ENCODE data around the gene ITGA6. TPM values are rescaled to one million over a fixed set of nuclear protein-coding genes. Genes with fewer than 3 reads are reported as not detected.

Gene ITGA6
- total RNA-seq, 1 experiment from 2014 or later: 181 TPM

GRCh38 chr2:172461591-172462372 is 34.4 kb downstream of the ITGA6 start:
- intact Hi-C loops (cut with micrococcal nuclease): loop anchor here (5.0 to 10.0 kb wide), 2 partner anchors 164 to 757 kb away; no protein-coding TSS in a partner anchor
- peaks cover 8% of the 10 kb centered on the region; the same call in 1 of the 2 replicates for H3K36me3 ChIP-seq (ENCODE audit: low read depth, low read length)
- no peak overlapping the region for H3K9ac ChIP-seq (ENCODE audit: low read length)
- H3K27me3 ChIP-seq (ENCODE audit: low read length): no peaks in the 10 kb centered on the region
- peak overlapping the region; percentile 82 for H3K4me2 ChIP-seq (ENCODE audit: low read length)
- no peaks in the 10 kb centered on the region for H3K9me3 ChIP-seq (ENCODE audit: low read length)
- H2AFZ ChIP-seq (ENCODE audit: low read length): no peak overlapping the region
- H3F3A ChIP-seq (ENCODE audit: low read length, unreplicated experiment): peaks cover 11% of the 10 kb centered on the region
- no peaks in the 10 kb centered on the region for H3K9me2 ChIP-seq (replicated peaks; ENCODE audit: low read length)
- H4K20me1 ChIP-seq (ENCODE audit: low read length): no peaks in the 10 kb centered on the region; the same call in 1 of the 2 replicates
- peak; percentile 33 for ATAC-seq
- H3K4me1 ChIP-seq (ENCODE audit: insufficient read depth, low read length): peaks cover 64% of the 10 kb centered on the region
- no peak overlapping the region for H3K4me3 ChIP-seq (ENCODE audit: low read length)
- no peak overlapping the region; the same call in 1 of the 2 replicates for H3K27ac ChIP-seq (ENCODE audit: low read length)
- DNase-seq: peak; percentile 73
- peaks cover 92% of the 10 kb centered on the region for H3K79me2 ChIP-seq (ENCODE audit: low read length)
- ChIA-PET CTCF (interaction anchor here (0.5 to 2.1 kb wide), 13 partner anchors 11 to 758 kb away, joined by 3 to 26 read pairs (median 5); partner anchors contain the start of gene ITGA6), POLR2A (ENCODE audit: unreplicated experiment) (interaction anchor here (0.5 to 0.6 kb wide), 3 partner anchors 32 to 881 kb away, joined by 3 read pairs; no protein-coding TSS in a partner anchor)
- no TSS peak for BruUV-seq (replicated peaks)
- TF ChIP-seq CTCF (conservative IDR thresholded peaks at IDR 0.05; ENCODE audit: low read depth, low read length): peak; percentile 96
- TF ChIP-seq EZH2 (IDR thresholded peaks at IDR 0.05; ENCODE audit: low read length, unreplicated experiment): no peak

GRCh38 chr2:172462373-172462848 is 35.0 kb downstream of the ITGA6 start:
- DNase-seq: no peak
- peaks cover 87% of the 10 kb centered on the region for H3K79me2 ChIP-seq (ENCODE audit: low read length)
- intact Hi-C loops (cut with micrococcal nuclease): loop anchor here (5.0 to 10.0 kb wide), 2 partner anchors 165 to 758 kb away; no protein-coding TSS in a partner anchor
- peaks cover 13% of the 10 kb centered on the region; the same call in 1 of the 2 replicates for H3K36me3 ChIP-seq (ENCODE audit: low read depth, low read length)
- peaks cover 64% of the 10 kb centered on the region for H3K4me1 ChIP-seq (ENCODE audit: insufficient read depth, low read length)
- H3K9ac ChIP-seq (ENCODE audit: low read length): no peak overlapping the region
- ChIA-PET CTCF (interaction anchor here (0.9 to 2.1 kb wide), 6 partner anchors 12 to 758 kb away, joined by 3 to 26 read pairs (median 13); no protein-coding TSS in a partner anchor), POLR2A (ENCODE audit: unreplicated experiment) (interaction anchor here (0.6 kb wide), 1 partner anchor 290 kb away, joined by 3 read pairs; no protein-coding TSS in a partner anchor)
- H4K20me1 ChIP-seq (ENCODE audit: low read length): no peaks in the 10 kb centered on the region; the same call in 1 of the 2 replicates
- H3K27me3 ChIP-seq (ENCODE audit: low read length): no peaks in the 10 kb centered on the region
- H3K4me2 ChIP-seq (ENCODE audit: low read length): peak overlapping the region; percentile 82; the same call in 1 of the 2 replicates
- H3F3A ChIP-seq (ENCODE audit: low read length, unreplicated experiment): peaks cover 11% of the 10 kb centered on the region
- TF ChIP-seq CTCF (conservative IDR thresholded peaks at IDR 0.05; ENCODE audit: low read depth, low read length): peak; percentile 36; the same call in 1 of the 2 replicates
- TF ChIP-seq EZH2 (IDR thresholded peaks at IDR 0.05; ENCODE audit: low read length, unreplicated experiment): no peak
- TF ChIP-seq EZH2phosphoT487 (IDR thresholded peaks at IDR 0.05; ENCODE audit: borderline replicate concordance, low read length): no peak
- no peak overlapping the region for H3K4me3 ChIP-seq (ENCODE audit: low read length)
- peak overlapping the region; percentile 73 for H3K27ac ChIP-seq (ENCODE audit: low read length)
- H3K9me3 ChIP-seq (ENCODE audit: low read length): no peaks in the 10 kb centered on the region
- ATAC-seq: no peak
- no TSS peak for BruUV-seq (replicated peaks)
- H3K9me2 ChIP-seq (replicated peaks; ENCODE audit: low read length): no peaks in the 10 kb centered on the region
- H2AFZ ChIP-seq (ENCODE audit: low read length): no peak overlapping the region
